Measurements from ENCODE around the gene SEPTIN10. TPM values are rescaled to one million over a fixed set of nuclear protein-coding genes. Genes with fewer than 3 reads are reported as not detected.

SEPTIN10 gene
- total RNA-seq, 1 experiment from 2014 or later = 113 TPM

- RAD21 ChIA-PET (ENCODE audit: low non-redundant PET in 1 of 2, low total read pairs in 2 of 2, uncharacterized antibody in 2 of 2, unreplicated experiment in 2 of 2) = no interaction called here
- no peak overlapping the region for H2AFZ ChIP-seq (ENCODE audit: low read depth, low read length, poor library complexity, severe bottlenecking)
- intact Hi-C loops (cut with micrococcal nuclease) = no loop called here
- H3K36me3 ChIP-seq (ENCODE audit: control insufficient read depth in 1 of 2, insufficient read depth in 2 of 2, low read length in 2 of 2) = no peaks in the 10 kb centered on the region
- POLR2A ChIA-PET = no interaction called here
- BruUV-seq (replicated peaks) = no TSS peak
- CTCF ChIA-PET = no interaction called here
- peaks cover 0 to 3% of the 10 kb centered on the region in 2 experiments; a peak in 1 of 4 replicates for H3K4me1 ChIP-seq (ENCODE audit: control insufficient read depth in 1 of 2, insufficient read depth in 2 of 2, low read length in 2 of 2)
- H3K9me3 ChIP-seq (ENCODE audit: control insufficient read depth in 1 of 2, insufficient read depth in 1 of 2, low read depth in 1 of 2, low read length in 2 of 2) = no peaks in the 10 kb centered on the region
- H3K9me2 ChIP-seq (ENCODE audit: insufficient read depth) = no peaks in the 10 kb centered on the region
- no peak overlapping the region for H3K27ac ChIP-seq (ENCODE audit: low read depth, low read length)
- no peaks in the 10 kb centered on the region for H4K20me1 ChIP-seq (ENCODE audit: insufficient read depth)
- no peak overlapping the region for H3K4me3 ChIP-seq (replicated peaks in 1 of 2; ENCODE audit: low read depth in 1 of 2, low read length in 2 of 2)
- DNase-seq (ENCODE audit: low read depth, low spot score) (no peak), ATAC-seq (no peak)
- TF ChIP-seq FOSL1 (IDR thresholded peaks at IDR 0.05; ENCODE audit: low read depth) = no peak
- TF ChIP-seq RAD21 (IDR thresholded peaks at IDR 0.05; ENCODE audit: low read depth) = no peak
- TF ChIP-seq SP1 (IDR thresholded peaks at IDR 0.05; ENCODE audit: low read depth) = no peak
- no peak for TF ChIP-seq YY1 (IDR thresholded peaks at IDR 0.05; ENCODE audit: extremely low read depth, insufficient replicate concordance, low read depth, low read length)
- no peak for TF ChIP-seq REST (IDR thresholded peaks at IDR 0.05; ENCODE audit: low read depth)
- no peak for TF ChIP-seq EZH2 (IDR thresholded peaks at IDR 0.05)
- no peak for TF ChIP-seq MAX (IDR thresholded peaks at IDR 0.05)
- no peak for TF ChIP-seq JUND (IDR thresholded peaks at IDR 0.05)
- no peak for TF ChIP-seq EGR1 (IDR thresholded peaks at IDR 0.05; ENCODE audit: low read depth)
- no peak for TF ChIP-seq POLR2AphosphoS5 (IDR thresholded peaks at IDR 0.05; ENCODE audit: low read depth, low read length)
- TF ChIP-seq ZNF274 (IDR thresholded peaks at IDR 0.05; ENCODE audit: low read depth, low read length) = no peak
- TF ChIP-seq ZBTB33 (IDR thresholded peaks at IDR 0.05; ENCODE audit: extremely low read depth, insufficient replicate concordance, low read length) = no peak
- no peak for TF ChIP-seq CTCF (IDR thresholded peaks at IDR 0.05 in 2 of 3, conservative IDR thresholded peaks at IDR 0.05 in 1 of 3; ENCODE audit: borderline replicate concordance in 1 of 3, insufficient read depth in 1 of 3, low read depth in 2 of 3, low read length in 2 of 3)
- TF ChIP-seq CBX3 (IDR thresholded peaks at IDR 0.05; ENCODE audit: low read depth) = no peak
- TF ChIP-seq SRF (IDR thresholded peaks at IDR 0.05; ENCODE audit: low read depth) = no peak
- no peak for TF ChIP-seq POLR2A (IDR thresholded peaks at IDR 0.05; ENCODE audit: borderline replicate concordance, extremely low read depth, insufficient read depth, insufficient read length)
- TF ChIP-seq ELF1 (IDR thresholded peaks at IDR 0.05; ENCODE audit: borderline replicate concordance, low read depth) = no peak
- H3K4me2 ChIP-seq (ENCODE audit: low read length) = no peak overlapping the region
- no peaks in the 10 kb centered on the region for H3K27me3 ChIP-seq (ENCODE audit: insufficient read depth, low read length)
- H3K79me2 ChIP-seq (ENCODE audit: insufficient read depth, low read length) = no peaks in the 10 kb centered on the region
- no peak overlapping the region for H3K9ac ChIP-seq (ENCODE audit: low read length)
Measured at GRCh38 chr2:109497911-109498870, 115.6 kb downstream of the SEPTIN10 start.
